Kidney (tissue), 22 donors: Measurements from ENCODE around the gene FGD6. TPM values are rescaled to one million over a fixed set of nuclear protein-coding genes. Genes with fewer than 3 reads are reported as not detected.

Source experiments
- DNase-seq, 5 donors: peaks; one replicate each; pipeline ENCODE4 v3.0.0-alpha.2; 2013 to 2020
- FAIRE-seq: peaks from 2 replicates; lab custom pipeline; 2012; peaks lifted over from hg19 to GRCh38; lab: Jason Lieb, UNC
- H3K27ac ChIP-seq, 2 donors: one replicate each; pipeline ENCODE4 v1.7.0; 2013; ENCODE audit warnings: low read depth in 2 of 2, low read length in 2 of 2, inconsistent platforms in 1 of 2
- H3K27me3 ChIP-seq: one replicate; pipeline ENCODE4 v1.7.1; 2013; ENCODE audit warnings: low read length, inconsistent platforms; ENCODE audit not compliant: control insufficient read depth, insufficient read depth
- H3K36me3 ChIP-seq, 3 donors: one replicate each; pipeline versions ENCODE4 v1.7.0 to v1.7.1; 2013; ENCODE audit warnings: low read length in 3 of 3, control low read depth in 1 of 3, inconsistent platforms in 1 of 3; ENCODE audit not compliant: insufficient read depth in 3 of 3, control insufficient read depth in 2 of 3
- H3K4me1 ChIP-seq, 3 donors: one replicate each; pipeline versions ENCODE4 v1.7.0 to v1.7.1; 2013; ENCODE audit warnings: low read length in 3 of 3, inconsistent platforms in 1 of 3, low read depth in 1 of 3; ENCODE audit not compliant: control insufficient read depth in 2 of 3, insufficient read depth in 2 of 3
- H3K4me3 ChIP-seq, 3 donors: one replicate each; pipeline versions ENCODE4 v1.7.0 to v1.8.1; 2013; ENCODE audit warnings: low read length in 3 of 3, control low read depth in 1 of 3, inconsistent platforms in 1 of 3
- H3K9ac ChIP-seq, 3 donors: one replicate each; pipeline versions ENCODE4 v1.7.0 to v1.7.1; 2013; ENCODE audit warnings: low read length in 3 of 3, control low read depth in 1 of 3, inconsistent platforms in 1 of 3
- H3K9me3 ChIP-seq, 3 donors: one replicate each; pipeline versions ENCODE4 v1.7.0 to v1.7.1; 2013; ENCODE audit warnings: low read length in 3 of 3, control low read depth in 1 of 3, inconsistent platforms in 1 of 3; ENCODE audit not compliant: control insufficient read depth in 2 of 3, insufficient read depth in 1 of 3
- intact Hi-C: fragments of 100-400 bp; cut with DNase I; formaldehyde crosslinking; loops from one replicate; pipeline ENCODE4 v1.11.1; 2022
- long read RNA-seq, 10 donors: library from polyadenylated mRNA in 1 of 10; unstranded in 1 of 10; transcript quantifications; one replicate each; pipeline ENCODE4 v2.0.0 and lab custom pipeline, GENCODE V29; 2021 to 2026
- polyA plus RNA-seq: library from polyadenylated mRNA; stranded (reverse); fragments of 350-450 nt; fragmentation: Illumina TruSeq; extraction: RNeasy Lipid Tissue Mini Kit (QIAGEN cat#74804); gene quantifications from one replicate; pipeline ENCODE4 v1.2.3, GENCODE V29; 2014; ENCODE audit warnings: low read depth, low replicate concordance; ENCODE audit not compliant: insufficient read depth
- total RNA-seq: library from RNA; stranded (reverse); fragmentation: NEBNext Ultra II Directional; extraction: Animal tissue kit (Norgen Biotek cat#: 25700); gene quantifications from one replicate; pipeline ENCODE4 v1.2.1, GENCODE V29; 2021
- TF ChIP-seq, protein P1 (sequence below): IDR thresholded peaks from 3 replicates; pipeline ENCODE4 v1.5.1; 2012; ENCODE audit warnings: mild to moderate bottlenecking, moderate library complexity, borderline replicate concordance; ENCODE audit not compliant: insufficient read depth; ENCODE audit errors: extremely low read depth
- donor health status: control.
- donor health status: control.
- donor health status: control.
- donor health status: control.
- donor health status: control.
- donor health status: DM: yes; HTN: yes; CAD: no.
- donor health status: Normal renal cell carcinoma (clear cell type).

Gene FGD6
- 19.8 TPM for total RNA-seq
- 1.2 TPM for polyA plus RNA-seq
- long read RNA-seq, donor 1: 0 reads
- long read RNA-seq, donor 2: 0 reads
- long read RNA-seq, donor 3: 0 reads
- long read RNA-seq, donor 4: 0 reads
- long read RNA-seq, donor 5: 0 reads
- long read RNA-seq, donor 6: 0 reads
- long read RNA-seq, donor 7, full-length matches to known transcripts: 3 of 9 reads
- long read RNA-seq, donor 7, partial matches to known transcripts: 3 of 9 reads
- long read RNA-seq, donor 7, other reads (novel, unspliced or antisense): 3 of 9 reads
- long read RNA-seq, donor 8: 0 reads
- long read RNA-seq, donor 9: 0 reads
- long read RNA-seq, donor 10: 0 reads

DNA sequence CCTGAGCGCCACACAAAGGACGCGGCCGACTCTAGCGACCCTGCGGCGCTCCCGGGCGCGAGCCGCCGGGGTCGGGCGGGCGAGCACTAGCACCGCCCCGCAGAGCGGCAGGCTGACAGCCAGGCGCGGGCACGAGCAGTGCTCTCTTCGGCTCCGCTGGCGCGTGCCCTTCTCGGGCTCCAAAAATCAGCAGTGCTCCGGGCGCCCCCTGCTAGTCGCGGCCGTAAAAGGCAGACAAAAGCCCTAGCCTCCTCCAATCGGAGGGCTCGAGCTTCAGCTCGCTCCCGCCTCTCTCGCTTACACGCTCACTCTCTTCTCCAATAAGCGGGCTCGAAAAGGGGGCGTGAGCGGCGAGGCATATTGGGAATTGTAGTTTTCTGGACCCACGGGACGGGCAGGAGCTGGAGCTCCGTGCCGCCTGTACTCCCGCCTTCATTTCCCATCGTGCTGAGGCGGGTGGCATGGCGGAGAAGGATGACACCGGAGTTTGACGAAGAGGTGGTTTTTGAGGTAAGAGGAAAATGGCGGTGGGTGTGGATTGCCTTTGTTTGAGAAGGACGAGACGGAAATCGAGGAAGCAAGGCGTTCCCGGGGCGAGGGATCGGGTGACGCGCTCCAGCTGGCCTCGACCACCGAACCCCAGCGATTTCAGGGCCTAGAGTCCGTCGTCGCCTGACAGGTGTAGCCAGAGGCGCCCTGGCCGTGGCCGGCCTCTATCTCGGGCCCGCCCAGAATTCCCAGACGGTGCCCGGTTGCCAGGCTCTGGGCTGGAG lies at the start of gene FGD6, which contains the start of gene VEZT:
TSS of gene FGD6 (minus strand) at position 91 of the 773 bp plus-strand sequence. CDS start 227 bp downstream, outside the sequence.
TSS of gene VEZT (plus strand) at position 431 of the 773 bp plus-strand sequence. CDS start at position 475, 44 bp downstream.
- H3K36me3 ChIP-seq: no peaks in the 10 kb centered on the region
- peak; percentile 96 for FAIRE-seq
- H3K27ac ChIP-seq: peak within 1 kb of the TSS; percentile 91 to 99
- H3K9me3 ChIP-seq: no peaks in the 10 kb centered on the region
- peak; percentile 99 to 100 (median 100) for DNase-seq
- peak within 1 kb of the TSS; percentile 92 to 99 (median 94) for H3K4me3 ChIP-seq
- H3K9ac ChIP-seq: peak within 1 kb of the TSS; percentile 89 to 98 (median 90)
- no peaks in the 10 kb centered on the region for H3K27me3 ChIP-seq
- intact Hi-C loops: no loop called here
- TF ChIP-seq, protein P1, sequence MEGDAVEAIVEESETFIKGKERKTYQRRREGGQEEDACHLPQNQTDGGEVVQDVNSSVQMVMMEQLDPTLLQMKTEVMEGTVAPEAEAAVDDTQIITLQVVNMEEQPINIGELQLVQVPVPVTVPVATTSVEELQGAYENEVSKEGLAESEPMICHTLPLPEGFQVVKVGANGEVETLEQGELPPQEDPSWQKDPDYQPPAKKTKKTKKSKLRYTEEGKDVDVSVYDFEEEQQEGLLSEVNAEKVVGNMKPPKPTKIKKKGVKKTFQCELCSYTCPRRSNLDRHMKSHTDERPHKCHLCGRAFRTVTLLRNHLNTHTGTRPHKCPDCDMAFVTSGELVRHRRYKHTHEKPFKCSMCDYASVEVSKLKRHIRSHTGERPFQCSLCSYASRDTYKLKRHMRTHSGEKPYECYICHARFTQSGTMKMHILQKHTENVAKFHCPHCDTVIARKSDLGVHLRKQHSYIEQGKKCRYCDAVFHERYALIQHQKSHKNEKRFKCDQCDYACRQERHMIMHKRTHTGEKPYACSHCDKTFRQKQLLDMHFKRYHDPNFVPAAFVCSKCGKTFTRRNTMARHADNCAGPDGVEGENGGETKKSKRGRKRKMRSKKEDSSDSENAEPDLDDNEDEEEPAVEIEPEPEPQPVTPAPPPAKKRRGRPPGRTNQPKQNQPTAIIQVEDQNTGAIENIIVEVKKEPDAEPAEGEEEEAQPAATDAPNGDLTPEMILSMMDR: peak; percentile 43
- peaks cover 0 to 11% (median 4%) of the 10 kb centered on the region in 3 donors for H3K4me1 ChIP-seq

DNA sequence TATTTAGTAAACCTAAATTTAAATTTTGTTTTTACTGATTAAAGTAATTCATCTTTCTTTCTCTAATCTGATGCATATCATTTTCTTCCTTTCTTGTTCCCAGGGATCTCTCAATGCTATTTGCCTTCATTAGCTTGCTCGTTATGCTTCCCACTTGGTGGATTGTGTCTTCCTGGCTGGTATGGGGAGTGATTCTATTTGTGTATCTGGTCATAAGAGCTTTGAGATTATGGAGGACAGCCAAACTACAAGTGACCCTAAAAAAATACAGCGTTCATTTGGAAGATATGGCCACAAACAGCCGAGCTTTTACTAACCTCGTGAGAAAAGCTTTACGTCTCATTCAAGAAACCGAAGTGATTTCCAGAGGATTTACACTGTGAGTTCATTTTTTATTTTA lies 49.0 kb upstream of the FGD6 start:
- Histone ChIP-seq H3K9ac (no peak overlapping the region), H3K36me3 (peaks cover 9 to 36% (median 10%) of the 10 kb centered on the region in 3 donors), H3K4me3 (no peak overlapping the region), H3K4me1 (no peaks in the 10 kb centered on the region), H3K27ac (no peak overlapping the region), H3K9me3 (no peaks in the 10 kb centered on the region), H3K27me3 (no peaks in the 10 kb centered on the region)
- FAIRE-seq (no peak), DNase-seq (no peak)
- TF ChIP-seq, protein P1: no peak
- intact Hi-C loops: no loop called here

DNA sequence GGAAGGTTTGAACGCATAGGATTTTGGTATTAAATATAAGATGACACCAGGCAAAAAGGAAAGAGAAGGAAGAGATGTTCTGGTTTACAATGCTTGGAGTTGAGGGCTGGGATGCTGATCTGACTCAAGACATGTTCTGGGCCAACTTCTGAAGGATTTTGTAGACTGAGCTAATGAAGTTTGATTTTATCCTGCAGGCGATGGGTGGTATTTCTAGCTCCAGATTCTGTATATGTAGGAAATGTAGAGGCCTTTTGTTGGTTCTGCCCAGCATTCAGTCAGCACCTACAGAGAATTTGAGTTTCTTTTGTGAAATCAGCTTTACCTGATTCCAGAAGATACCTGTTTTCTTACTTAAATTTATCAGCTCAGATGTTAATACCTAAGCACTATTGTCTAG lies 48.5 kb upstream of the FGD6 start:
- FAIRE-seq: no peak
- peaks cover 9 to 34% (median 10%) of the 10 kb centered on the region in 3 donors for H3K36me3 ChIP-seq
- TF ChIP-seq, protein P1: no peak
- no peak for DNase-seq
- no peaks in the 10 kb centered on the region for H3K27me3 ChIP-seq
- no peak overlapping the region for H3K4me3 ChIP-seq
- intact Hi-C loops: no loop called here
- no peak overlapping the region for H3K9ac ChIP-seq
- no peaks in the 10 kb centered on the region for H3K9me3 ChIP-seq
- H3K27ac ChIP-seq: no peak overlapping the region
- H3K4me1 ChIP-seq: no peaks in the 10 kb centered on the region
